Measurements from ENCODE around the gene CRADD.
A peak's percentile ranks its signal among the peaks of the same experiment; 100 is the strongest.
"Not testable (repeated sequence)": the region's sequence is repeated elsewhere in the genome, so short reads cannot be mapped to it uniquely, and the experiment has no call there.

Gene CRADD

DNA sequence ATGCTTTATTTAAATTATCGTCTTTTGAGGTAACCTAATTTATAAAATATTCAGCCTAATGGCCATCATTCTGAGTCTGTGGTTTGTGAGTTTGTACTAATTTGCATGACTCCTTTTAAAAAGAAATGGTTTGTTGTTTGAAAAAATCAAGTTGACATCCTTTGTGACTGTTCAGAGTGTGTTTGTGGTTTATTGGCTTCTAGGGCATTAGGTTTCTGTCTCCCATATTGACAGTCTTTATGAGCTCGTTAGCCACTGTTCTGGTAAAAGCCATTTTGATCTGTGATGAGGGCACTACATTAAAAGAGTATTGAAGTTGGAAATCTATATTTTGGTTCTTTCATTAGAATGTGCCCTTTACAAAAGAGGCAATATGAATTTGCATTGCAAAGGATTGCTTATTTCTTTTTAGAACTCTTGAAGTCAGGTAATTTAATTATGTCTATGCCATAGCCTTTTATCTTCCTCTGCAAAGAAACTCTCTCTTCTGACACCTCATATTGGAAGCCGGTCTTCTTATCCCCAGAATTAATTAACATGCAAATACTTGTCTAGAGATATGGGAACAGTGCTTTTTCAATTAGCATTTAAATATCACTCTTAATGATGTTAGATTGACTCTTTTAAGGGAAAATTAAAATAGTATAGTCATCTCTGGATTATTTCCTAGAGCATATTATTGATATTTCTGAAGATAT, 95.0 kb downstream of the CRADD start:
- H3K4me1 Mint-ChIP-seq (ENCODE audit: low read depth), result peaks cover 37% of the 10 kb centered on the region
- H3K27me3 Mint-ChIP-seq (ENCODE audit: low read depth), result peaks cover 1% of the 10 kb centered on the region
- H3K4me3 Mint-ChIP-seq, result no peak overlapping the region
- DNase-seq (ENCODE audit: low spot score), result no peak
- peaks cover 5% of the 10 kb centered on the region for H3K36me3 Mint-ChIP-seq (ENCODE audit: low read depth)
- H3K9me3 Mint-ChIP-seq, result peaks cover 4% of the 10 kb centered on the region
- no peak overlapping the region for H3K27ac Mint-ChIP-seq

DNA sequence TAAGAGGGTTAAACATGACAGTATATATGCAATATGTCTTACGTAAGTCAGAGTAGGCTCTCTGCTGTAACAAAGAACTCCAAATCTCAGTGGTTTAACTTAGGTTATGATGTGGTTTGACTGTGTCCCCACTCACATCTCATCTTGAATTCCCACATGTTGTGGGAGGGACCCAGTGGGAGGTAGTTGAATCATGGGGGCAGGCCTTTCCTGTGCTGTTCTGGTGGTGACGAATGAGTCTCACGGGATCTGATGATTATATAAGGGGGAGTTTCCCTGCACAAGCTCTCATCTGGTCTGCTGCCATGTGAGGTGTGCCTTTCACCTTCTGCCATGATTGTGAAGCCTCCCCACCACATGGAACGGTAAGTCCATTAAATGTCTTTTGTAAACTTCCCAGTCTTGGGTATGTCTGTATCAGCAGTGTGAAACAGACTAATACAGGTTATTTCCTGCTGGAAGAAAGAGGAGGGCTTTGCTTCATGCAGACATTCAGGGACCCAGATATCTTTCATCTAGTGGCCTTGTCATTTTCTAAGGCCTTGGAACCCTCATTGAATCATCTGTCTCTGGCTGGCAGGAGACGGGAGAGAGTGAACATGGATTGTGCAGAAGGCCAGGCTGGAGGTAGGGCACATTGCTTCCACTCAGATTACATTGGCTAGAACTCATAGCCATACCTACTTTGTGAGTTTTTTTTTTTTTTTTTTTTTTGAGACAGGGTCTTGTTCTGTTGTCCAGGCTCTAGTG, 96.1 kb downstream of the CRADD start:
- Mint-ChIP-seq H3K27me3 (ENCODE audit: low read depth) (peaks cover 1% of the 10 kb centered on the region), H3K27ac (no peak overlapping the region), H3K4me3 (no peak overlapping the region), H3K36me3 (ENCODE audit: low read depth) (peaks cover 5% of the 10 kb centered on the region), H3K4me1 (ENCODE audit: low read depth) (peaks cover 29% of the 10 kb centered on the region), H3K9me3 (peaks cover 4% of the 10 kb centered on the region)
- DNase-seq (ENCODE audit: low spot score), result peak; percentile 36

DNA sequence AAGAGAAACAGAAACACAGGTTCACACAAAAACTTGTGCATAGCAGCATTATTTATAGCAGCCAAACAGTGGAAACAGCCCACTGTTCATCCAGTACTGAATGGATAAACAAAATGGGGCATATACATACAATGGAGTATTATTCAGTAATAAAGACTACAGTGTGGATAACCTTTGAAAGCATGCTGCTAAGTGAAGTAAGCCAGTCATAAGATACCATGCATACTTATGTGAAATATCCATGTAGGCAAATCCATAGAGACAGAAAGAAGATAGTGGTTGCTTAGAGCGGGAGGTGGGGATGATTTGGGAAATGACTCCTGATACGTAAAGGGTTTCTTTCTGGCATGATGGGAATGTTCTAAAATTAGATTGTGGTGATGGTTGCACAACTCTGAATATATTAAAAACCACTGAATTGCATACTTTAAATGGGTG, 99.4 kb downstream of the CRADD start:
- no peak for DNase-seq (ENCODE audit: low spot score)
- peaks cover 8% of the 10 kb centered on the region for H3K36me3 Mint-ChIP-seq (ENCODE audit: low read depth)

DNA sequence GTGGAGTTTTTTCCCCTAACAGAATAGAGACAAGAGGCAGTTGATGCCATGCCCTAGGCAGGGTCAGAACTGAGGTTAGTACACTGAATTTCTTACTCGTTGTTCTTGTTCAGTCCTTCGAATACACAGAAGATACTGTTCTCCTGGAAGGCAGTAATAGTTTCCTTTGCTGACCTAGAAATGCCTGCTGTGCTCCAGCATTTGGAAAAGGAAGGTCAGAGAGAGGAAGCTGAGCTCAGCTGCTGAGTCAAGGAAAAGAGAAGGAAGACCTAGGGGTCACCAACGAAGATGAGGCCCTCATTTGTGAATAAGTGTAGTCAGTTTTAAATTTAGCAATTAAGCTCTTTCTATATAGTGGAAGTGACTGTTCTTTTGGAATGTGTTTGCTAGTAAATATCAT, 100.1 kb downstream of the CRADD start:
- peaks cover 28% of the 10 kb centered on the region for H3K4me1 Mint-ChIP-seq (ENCODE audit: low read depth)

More for the DNA sequence above, 99.4 kb downstream of the CRADD start:
- Mint-ChIP-seq H3K27ac (no peak overlapping the region), H3K4me3 (no peak overlapping the region), H3K9me3 (peaks cover 8% of the 10 kb centered on the region), H3K4me1 (ENCODE audit: low read depth) (peaks cover 34% of the 10 kb centered on the region), H3K27me3 (ENCODE audit: low read depth) (no peaks in the 10 kb centered on the region)

DNA sequence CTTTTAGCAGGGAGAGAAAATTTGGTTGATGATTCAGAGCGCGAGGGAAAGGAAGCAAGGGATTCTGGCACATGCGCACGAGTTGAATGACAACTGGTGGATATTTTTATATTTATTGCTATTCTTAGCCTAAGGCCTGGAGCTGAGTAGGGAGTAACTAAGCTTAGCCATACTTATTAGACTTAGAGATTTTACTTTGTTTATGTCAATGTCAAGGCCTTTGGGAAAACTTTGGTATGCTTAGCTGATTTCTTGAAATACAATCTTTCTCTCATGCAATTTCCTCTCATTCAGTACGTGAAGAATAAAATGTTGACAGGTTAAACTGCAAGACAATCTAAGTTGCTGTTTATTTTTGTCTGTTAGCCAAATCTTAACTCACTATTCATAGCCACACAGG, 101.1 kb downstream of the CRADD start:
- peaks cover 22% of the 10 kb centered on the region for H3K4me1 Mint-ChIP-seq (ENCODE audit: low read depth)
- DNase-seq (ENCODE audit: low spot score), result no peak
- H3K9me3 Mint-ChIP-seq, result peaks cover 7% of the 10 kb centered on the region
- no peak overlapping the region for H3K4me3 Mint-ChIP-seq
- no peak overlapping the region for H3K27ac Mint-ChIP-seq
- no peaks in the 10 kb centered on the region for H3K27me3 Mint-ChIP-seq (ENCODE audit: low read depth)
- peaks cover 5% of the 10 kb centered on the region for H3K36me3 Mint-ChIP-seq (ENCODE audit: low read depth)

More for the DNA sequence above, 100.1 kb downstream of the CRADD start:
- H3K27me3 Mint-ChIP-seq (ENCODE audit: low read depth), result no peaks in the 10 kb centered on the region
- no peak for DNase-seq (ENCODE audit: low spot score)
- H3K27ac Mint-ChIP-seq, result no peak overlapping the region
- H3K9me3 Mint-ChIP-seq, result peaks cover 8% of the 10 kb centered on the region
- peaks cover 8% of the 10 kb centered on the region for H3K36me3 Mint-ChIP-seq (ENCODE audit: low read depth)
- H3K4me3 Mint-ChIP-seq, result no peak overlapping the region

DNA sequence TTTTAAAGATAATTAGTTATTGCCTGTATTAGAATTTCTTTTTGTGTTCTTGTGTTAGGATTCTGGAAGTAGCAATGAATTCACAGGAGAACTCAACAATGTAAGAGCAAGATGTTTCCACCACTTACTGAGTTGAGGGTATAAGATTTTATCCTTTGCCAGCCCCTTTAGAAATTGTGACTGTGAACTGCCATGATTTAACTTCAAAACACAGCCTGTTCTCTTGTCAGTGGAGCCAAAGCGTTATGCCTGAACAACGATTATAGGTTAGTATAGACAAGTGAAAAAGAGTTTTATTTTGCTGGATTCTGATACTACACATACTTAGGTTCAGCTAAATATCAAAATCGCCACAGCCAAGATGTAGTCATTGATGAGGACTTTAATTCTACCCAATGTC, 101.6 kb downstream of the CRADD start:
- Mint-ChIP-seq H3K27me3 (ENCODE audit: low read depth) (no peaks in the 10 kb centered on the region), H3K4me1 (ENCODE audit: low read depth) (peaks cover 22% of the 10 kb centered on the region), H3K4me3 (no peak overlapping the region), H3K9me3 (peaks cover 4% of the 10 kb centered on the region), H3K36me3 (ENCODE audit: low read depth) (peaks cover 3% of the 10 kb centered on the region), H3K27ac (no peak overlapping the region)
- no peak for DNase-seq (ENCODE audit: low spot score)

DNA sequence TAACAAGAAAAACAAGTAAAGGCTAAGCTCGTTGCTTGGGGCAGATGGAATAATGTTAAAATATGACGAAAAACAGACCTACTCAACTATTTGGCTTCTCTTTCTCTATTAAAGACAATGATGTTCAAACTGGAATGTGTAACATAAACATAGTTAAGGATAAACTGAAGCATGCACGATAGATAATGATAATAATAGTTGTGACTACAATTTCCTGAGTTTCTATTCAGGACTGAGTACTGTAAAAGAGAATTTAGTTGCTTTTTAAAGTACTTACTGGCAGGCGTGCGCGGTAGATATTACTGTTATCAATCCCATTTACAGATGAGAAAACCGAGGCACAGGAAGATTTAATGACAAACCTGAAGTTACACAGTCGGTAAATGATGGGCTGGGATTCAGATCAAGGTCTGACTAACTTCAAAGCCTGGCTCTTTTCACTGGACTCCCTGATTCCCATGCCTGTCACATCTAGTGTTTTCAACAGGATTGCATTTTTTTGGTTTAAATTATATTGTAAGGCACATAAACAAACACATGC, 103.0 kb downstream of the CRADD start:
- peaks cover 3% of the 10 kb centered on the region for H3K36me3 Mint-ChIP-seq (ENCODE audit: low read depth)
- peaks cover 4% of the 10 kb centered on the region for H3K9me3 Mint-ChIP-seq
- H3K4me3 Mint-ChIP-seq, result no peak overlapping the region
- no peak overlapping the region for H3K27ac Mint-ChIP-seq
- peaks cover 34% of the 10 kb centered on the region for H3K4me1 Mint-ChIP-seq (ENCODE audit: low read depth)
- H3K27me3 Mint-ChIP-seq (ENCODE audit: low read depth), result no peaks in the 10 kb centered on the region
- no peak for DNase-seq (ENCODE audit: low spot score)

DNA sequence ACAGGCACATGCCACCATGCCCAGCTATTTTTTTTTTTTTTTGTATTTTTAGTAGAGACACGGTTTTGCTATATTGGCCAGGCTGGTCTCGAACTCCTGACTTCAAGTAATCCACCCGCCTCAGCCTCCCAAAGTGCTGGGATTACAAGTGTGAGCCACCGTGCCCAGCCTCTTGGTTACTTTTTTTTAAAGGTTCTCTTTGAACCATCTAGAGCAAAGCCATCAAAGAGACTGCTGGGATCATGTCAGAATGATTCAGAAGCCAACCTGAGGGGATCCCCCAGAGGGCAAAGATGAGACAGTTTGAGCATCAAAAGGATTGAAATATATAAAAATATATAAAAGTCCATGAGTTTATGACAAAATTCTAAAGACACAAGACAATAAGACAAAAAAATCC, 103.7 kb downstream of the CRADD start:
- peaks cover 38% of the 10 kb centered on the region for H3K4me1 Mint-ChIP-seq (ENCODE audit: low read depth)

DNA sequence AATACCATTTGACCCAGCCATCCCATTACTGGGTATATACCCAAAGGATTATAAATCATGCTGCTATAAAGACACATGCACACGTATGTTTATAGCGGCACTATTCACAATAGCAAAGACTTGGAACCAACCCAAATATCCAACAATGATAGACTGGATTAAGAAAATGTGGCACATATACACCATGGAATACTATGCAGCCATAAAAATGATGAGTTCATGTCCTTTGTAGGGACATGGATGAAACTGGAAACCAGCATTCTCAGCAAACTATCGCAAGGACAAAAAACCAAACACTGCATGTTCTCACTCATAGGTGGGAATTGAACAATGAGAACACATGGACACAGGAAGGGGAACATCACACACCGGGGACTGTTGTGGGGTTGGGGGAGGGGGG, 104.8 kb downstream of the CRADD start:
- not testable (repeated sequence) for DNase-seq (ENCODE audit: low spot score); H3K27ac Mint-ChIP-seq; H3K36me3 Mint-ChIP-seq (ENCODE audit: low read depth); H3K27me3 Mint-ChIP-seq (ENCODE audit: low read depth); H3K9me3 Mint-ChIP-seq; H3K4me3 Mint-ChIP-seq
- peaks cover 39% of the 10 kb centered on the region for H3K4me1 Mint-ChIP-seq (ENCODE audit: low read depth)

More for the DNA sequence above, 103.7 kb downstream of the CRADD start:
- H3K27me3 Mint-ChIP-seq (ENCODE audit: low read depth); H3K36me3 Mint-ChIP-seq (ENCODE audit: low read depth); H3K9me3 Mint-ChIP-seq; H3K27ac Mint-ChIP-seq; H3K4me3 Mint-ChIP-seq; DNase-seq (ENCODE audit: low spot score): not testable (repeated sequence)

DNA sequence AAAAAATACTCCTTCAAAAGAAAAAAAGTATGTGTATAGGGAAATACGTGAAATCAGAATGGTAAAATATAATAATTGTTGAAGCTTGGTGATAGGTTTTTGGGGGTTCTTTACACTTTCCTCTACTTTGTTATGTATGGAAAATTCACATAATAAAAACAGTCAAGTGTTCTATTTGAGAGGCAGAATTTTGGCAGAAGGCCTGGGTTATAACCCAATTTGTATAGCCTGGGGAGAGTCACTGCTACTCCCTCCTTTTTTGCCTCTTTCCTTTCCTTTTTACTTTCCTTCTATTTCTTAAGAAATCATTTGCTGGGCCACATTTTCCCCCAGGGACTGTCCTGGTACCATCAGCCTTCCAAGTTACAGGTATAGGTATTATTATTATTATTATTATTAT, 105.7 kb downstream of the CRADD start:
- Mint-ChIP-seq H3K27ac (no peak overlapping the region), H3K27me3 (ENCODE audit: low read depth) (no peaks in the 10 kb centered on the region), H3K36me3 (ENCODE audit: low read depth) (peaks cover 7% of the 10 kb centered on the region), H3K4me1 (ENCODE audit: low read depth) (peaks cover 39% of the 10 kb centered on the region), H3K9me3 (peaks cover 4% of the 10 kb centered on the region), H3K4me3 (no peak overlapping the region)
- DNase-seq (ENCODE audit: low spot score), result no peak

DNA sequence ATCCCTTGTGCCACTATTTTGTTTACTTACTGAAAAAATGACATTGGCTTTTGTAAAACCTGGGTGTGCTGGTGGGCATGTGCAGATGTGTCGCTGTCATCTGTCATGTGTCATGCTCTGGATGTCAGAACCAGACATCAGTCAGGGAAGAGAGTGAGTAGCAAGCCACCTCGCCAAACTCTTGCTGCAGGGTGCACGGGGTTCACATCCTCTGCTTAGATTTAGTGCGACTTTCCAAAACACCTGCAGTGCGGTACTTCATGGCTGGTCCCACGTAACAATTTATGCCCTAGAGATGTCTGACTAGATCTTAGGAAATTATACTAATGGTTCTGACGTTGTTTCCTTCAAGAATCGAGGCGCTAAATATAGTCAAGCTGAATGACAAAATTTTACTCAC, 106.7 kb downstream of the CRADD start:
- Mint-ChIP-seq H3K36me3 (ENCODE audit: low read depth) (peaks cover 14% of the 10 kb centered on the region), H3K27me3 (ENCODE audit: low read depth) (no peaks in the 10 kb centered on the region), H3K9me3 (peaks cover 4% of the 10 kb centered on the region), H3K4me1 (ENCODE audit: low read depth) (peaks cover 36% of the 10 kb centered on the region), H3K27ac (peak overlapping the region; percentile 66), H3K4me3 (peak overlapping the region; percentile 53)
- peak; percentile 53 for DNase-seq (ENCODE audit: low spot score)

DNA sequence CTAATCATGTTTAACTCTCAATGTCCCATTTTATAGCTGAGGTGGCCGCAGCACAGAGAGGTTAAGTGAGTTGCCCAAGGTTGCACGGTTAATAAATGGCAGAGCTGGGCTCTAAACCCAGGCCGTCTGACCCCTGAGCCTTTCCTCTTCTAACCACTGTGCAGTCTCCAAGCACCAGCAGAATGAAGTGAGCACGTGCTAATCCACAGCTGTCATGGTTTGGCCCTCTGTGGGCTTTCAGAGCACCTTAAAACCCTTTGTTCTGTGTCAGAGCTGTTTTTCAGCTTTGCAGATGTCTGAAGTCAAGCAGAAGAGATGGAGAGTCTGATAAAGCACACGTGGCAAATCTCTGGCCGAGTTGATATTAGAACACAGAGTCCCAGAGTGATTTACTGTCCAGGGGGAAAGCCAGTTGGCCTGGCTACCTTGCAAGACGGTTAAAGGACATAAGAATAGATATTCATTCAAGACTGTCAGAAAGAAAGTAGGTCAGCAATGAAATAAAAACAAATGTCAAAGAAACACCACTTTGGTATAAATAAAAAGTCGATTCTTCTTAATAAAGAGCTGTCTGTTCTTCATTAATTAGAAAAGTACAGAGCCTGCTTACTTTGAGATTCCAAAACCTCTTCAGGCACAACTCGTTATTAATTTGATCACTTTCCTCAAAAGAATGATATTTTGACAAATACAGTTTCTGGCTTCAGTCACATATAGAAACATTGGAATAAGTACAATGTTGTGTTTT, 107.3 kb downstream of the CRADD start:
- Mint-ChIP-seq H3K27ac (peak overlapping the region; percentile 77), H3K4me3 (peak overlapping the region; percentile 53), H3K36me3 (ENCODE audit: low read depth) (peaks cover 14% of the 10 kb centered on the region), H3K27me3 (ENCODE audit: low read depth) (no peaks in the 10 kb centered on the region), H3K4me1 (ENCODE audit: low read depth) (peaks cover 42% of the 10 kb centered on the region), H3K9me3 (peaks cover 4% of the 10 kb centered on the region)
- DNase-seq (ENCODE audit: low spot score), result peak; percentile 55

DNA sequence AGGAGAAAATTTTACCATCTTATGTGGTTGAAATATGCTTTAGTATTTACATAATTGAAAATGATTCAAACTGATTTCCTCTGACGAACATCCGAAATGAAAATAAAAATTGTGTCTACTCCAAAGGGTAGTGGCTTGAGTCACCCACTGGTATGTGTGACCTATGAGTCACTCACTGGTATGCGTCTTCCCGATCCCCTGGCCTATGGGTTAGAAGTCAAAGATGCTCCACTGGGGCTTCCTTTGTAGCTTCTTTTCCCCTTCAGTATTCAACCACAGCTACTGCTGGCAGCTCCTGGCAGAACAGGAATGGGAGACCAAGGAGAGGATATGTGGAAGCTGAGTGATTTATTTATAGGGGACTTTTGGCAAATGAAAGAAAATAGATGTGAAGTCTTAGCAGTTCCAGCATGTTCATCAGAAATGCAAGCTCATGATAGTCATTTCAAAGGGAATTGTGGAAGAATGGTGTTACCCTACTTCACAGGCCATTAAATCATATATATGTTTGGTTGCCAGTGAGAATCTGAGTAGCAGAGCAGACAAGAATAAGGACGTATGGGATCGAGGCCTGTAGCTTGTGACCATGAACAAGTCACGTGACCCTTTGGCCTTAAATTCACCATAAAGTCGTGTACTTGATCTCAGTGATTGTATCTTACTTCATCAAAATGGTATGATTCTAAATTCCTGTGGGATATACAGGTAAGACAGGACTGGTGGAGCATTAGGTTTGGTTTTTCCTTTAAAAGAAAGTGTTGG, 108.3 kb downstream of the CRADD start:
- peak; percentile 77 for DNase-seq (ENCODE audit: low spot score)
- Mint-ChIP-seq H3K27ac (peak overlapping the region; percentile 77), H3K27me3 (ENCODE audit: low read depth) (no peaks in the 10 kb centered on the region), H3K4me3 (peak overlapping the region; percentile 53), H3K36me3 (ENCODE audit: low read depth) (peaks cover 14% of the 10 kb centered on the region), H3K9me3 (peaks cover 4% of the 10 kb centered on the region), H3K4me1 (ENCODE audit: low read depth) (peaks cover 48% of the 10 kb centered on the region)

Measured in T-helper 2 cell treated with Interferon-gamma antibody and Interleukin-4, amounts not matched to agents 5 μg/mL and 100 μg/mL, for 36 hours (primary cell).